Renal pelvis (tissue), 4 donors: ENCODE results near the gene WSB1. TPM values are rescaled to one million over a fixed set of nuclear protein-coding genes. Genes with fewer than 3 reads are reported as not detected.
"Not testable (repeated sequence)": the region's sequence is repeated elsewhere in the genome, so short reads cannot be mapped to it uniquely, and the experiment has no call there.

Experiments used
- DNase-seq: peaks from one replicate; pipeline ENCODE4 v3.0.0-alpha.2; 2013
- polyA plus RNA-seq, 3 donors: library from polyadenylated mRNA; unstranded; fragments of 120-200 nt; gene quantifications; one replicate each; pipeline ENCODE4 v1.2.1, GENCODE V29; 2013; ENCODE audit not compliant: insufficient read length in 3 of 3

WSB1 gene
- polyA plus RNA-seq, 3 donors: 162 to 439 (median 372) TPM

- DNase-seq: no peak
These were observed 25.4 kb upstream of the WSB1 start for GRCh38 chr17:27268394-27269085.

- DNase-seq: no peak
These were observed 24.7 kb upstream of the WSB1 start for GRCh38 chr17:27269201-27269600.

- DNase-seq: no peak
These were observed 23.9 kb upstream of the WSB1 start for GRCh38 chr17:27269974-27270373.

DNA sequence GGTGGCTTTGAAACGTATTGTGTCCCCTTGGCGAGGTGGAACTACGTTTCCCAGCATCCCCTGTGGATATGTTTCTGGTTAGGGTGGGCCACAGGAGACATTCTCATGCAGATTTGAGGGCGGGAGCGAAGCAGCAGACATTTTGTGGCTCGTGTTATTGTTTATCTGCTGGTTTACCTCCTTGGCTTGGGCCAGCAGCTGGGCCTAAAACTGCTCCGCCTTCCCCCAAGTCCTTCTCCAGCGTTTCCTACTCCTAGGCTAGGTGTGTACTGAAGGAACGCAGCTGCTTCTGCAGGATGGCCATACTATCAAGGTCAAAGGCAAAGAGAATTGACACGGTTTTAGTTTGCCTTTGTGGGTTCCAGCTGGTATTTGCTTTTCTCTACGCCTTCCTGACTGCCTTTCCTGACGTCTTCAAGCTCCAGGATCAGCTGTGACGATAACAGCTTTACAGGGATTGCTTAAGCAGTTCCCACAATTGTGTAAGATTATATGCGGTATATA lies 17.2 kb upstream of the WSB1 start:
- DNase-seq: no peak

GRCh38 chr17:27279132-27279531 lies 14.8 kb upstream of the WSB1 start:
- DNase-seq: not testable (repeated sequence)

GRCh38 chr17:27280527-27280926 lies 13.4 kb upstream of the WSB1 start:
- no peak for DNase-seq

- DNase-seq: no peak
These were observed 12.5 kb upstream of the WSB1 start for GRCh38 chr17:27281438-27281837.

DNA sequence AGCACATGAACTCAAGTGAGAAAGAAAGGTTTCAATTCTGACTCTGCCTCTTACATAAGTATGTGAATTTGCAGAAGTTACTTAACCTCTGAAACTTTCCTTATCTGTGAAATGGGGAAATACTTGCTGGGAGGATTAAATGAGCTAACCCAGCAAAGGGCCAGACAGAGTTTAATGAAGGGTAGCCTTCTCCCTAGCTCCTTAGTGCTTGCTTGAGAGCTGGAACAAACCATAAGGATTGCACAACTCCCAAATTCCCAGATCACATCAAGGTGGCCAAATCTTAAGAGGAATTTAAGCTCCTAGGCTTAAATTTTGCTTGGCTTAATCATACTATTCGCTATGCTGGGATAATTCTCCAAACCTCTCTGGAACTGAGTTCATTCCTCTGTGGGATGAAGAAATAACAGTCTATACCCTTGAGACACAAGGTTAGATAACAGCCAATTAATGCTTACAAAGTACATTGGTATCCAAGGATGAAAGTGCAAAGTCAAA lies 11.8 kb upstream of the WSB1 start:
- no peak for DNase-seq

DNA sequence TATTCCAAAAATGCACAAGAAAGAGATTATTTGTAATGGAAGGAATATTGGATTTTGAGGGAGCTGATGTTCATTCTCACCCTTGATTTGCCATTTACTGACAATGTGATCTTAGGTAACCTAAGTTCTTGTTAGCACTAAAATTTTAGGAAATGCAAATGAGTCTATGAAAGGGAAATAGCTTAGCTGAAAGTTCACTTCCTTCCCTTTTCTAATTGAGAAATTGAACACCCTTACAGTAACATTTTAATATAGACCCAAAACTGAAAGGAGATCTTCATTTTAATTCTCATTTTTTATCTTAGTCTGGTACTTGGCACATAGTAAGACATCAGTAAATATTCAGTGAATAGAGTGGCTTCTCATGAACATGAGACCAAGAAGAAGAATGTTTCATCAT lies 10.9 kb upstream of the WSB1 start:
- no peak for DNase-seq

DNA sequence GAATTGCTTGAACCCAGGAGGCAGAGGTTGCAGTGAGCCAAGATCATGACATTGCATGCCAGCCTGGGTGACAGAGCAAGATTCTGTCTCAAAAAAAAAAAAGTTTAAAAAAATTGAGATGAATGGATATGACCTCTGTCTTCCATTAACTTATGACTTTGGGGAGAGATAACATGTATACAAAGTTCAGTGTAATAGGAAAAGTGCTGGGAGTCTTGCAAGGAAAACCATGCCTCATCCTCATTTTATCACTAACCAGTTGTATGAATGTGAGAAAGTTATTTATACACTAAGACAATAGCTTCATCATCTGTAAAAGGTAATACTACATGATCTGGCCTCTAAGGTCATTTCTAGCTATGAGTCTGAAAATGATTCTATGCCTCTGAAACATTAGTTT lies 10.2 kb upstream of the WSB1 start:
- DNase-seq: no peak

GRCh38 chr17:27284811-27285415 lies 9.0 kb upstream of the WSB1 start:
- DNase-seq: no peak

- DNase-seq: no peak
These were observed 8.4 kb upstream of the WSB1 start for GRCh38 chr17:27285516-27285915.

DNA sequence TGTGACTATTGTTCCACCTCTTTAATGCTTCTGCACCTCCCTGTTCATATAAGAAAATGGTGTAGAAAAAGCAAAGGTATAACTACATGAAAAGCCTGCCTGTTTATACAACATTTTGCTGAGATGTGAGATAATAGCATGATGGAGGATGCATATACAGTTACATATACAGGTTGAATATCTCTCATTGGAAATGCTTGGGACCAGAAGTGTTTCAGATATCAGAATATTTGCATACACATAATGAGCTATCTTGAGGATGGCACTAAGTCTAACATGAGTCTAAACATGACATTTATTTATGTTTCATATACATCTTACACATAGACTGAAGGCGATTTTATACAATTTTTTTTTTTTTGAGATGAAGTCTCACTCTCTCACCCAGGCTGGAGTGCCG lies 5.7 kb upstream of the WSB1 start:
- no peak for DNase-seq

DNA sequence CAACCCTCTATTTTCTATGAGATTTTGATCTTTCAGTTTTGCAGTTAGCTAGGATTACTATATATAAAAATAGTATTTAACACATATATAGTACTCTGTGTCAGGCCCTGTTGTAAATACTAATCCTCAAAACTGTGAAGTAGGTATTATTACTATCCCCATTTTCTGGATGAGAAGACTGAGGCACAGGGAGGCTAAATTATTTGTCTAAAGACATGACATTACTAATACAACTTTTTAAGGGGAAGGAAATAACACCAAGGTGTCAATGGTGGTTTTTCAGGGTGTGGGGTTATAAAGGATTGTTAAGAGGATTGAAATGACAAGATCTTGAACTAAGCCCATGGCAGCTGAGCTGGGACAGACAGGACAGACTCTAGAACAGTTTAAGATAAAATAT lies 4.1 kb upstream of the WSB1 start:
- DNase-seq: no peak

DNA sequence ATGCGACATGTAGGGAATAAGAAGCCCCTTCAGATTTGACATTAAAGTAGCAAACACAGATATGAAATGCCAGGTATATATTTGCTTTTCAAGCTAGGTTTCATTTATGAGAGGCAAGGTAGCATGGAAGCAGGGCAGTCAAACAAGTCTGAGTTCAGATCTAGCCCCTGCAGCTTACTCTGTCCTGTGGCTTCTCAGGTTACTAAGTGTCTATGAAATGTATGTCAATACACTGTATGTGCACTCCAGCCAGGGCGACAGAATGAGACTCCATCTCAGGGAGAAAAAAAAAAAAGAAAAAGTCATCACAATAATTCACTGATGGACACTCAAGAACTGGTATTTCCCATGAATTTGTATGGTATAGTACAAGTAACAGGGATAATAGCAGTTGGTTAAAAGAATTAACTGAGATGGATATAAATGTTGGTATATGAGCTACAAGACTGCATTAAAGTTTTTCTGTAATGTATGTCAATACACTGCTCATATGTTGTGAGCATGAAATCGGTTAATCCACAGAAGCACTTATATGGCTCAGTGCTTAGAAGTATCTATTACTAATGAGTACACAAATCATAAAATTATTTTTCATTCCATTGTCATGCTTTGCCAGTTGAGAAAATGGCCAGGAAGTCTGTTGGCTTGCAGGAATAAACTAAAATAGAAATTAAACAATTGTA lies 2.9 kb upstream of the WSB1 start:
- DNase-seq: no peak

- DNase-seq: no peak
These were observed 486 bp upstream of the WSB1 start for GRCh38 chr17:27293359-27293897.

- peak; percentile 90 for DNase-seq
These were observed 1.0 kb downstream of the WSB1 start for GRCh38 chr17:27294689-27295630.

- DNase-seq: no peak
These were observed 2.0 kb downstream of the WSB1 start for GRCh38 chr17:27295945-27296344.

- DNase-seq: no peak
These were observed 2.6 kb downstream of the WSB1 start for GRCh38 chr17:27296428-27296979.

DNA sequence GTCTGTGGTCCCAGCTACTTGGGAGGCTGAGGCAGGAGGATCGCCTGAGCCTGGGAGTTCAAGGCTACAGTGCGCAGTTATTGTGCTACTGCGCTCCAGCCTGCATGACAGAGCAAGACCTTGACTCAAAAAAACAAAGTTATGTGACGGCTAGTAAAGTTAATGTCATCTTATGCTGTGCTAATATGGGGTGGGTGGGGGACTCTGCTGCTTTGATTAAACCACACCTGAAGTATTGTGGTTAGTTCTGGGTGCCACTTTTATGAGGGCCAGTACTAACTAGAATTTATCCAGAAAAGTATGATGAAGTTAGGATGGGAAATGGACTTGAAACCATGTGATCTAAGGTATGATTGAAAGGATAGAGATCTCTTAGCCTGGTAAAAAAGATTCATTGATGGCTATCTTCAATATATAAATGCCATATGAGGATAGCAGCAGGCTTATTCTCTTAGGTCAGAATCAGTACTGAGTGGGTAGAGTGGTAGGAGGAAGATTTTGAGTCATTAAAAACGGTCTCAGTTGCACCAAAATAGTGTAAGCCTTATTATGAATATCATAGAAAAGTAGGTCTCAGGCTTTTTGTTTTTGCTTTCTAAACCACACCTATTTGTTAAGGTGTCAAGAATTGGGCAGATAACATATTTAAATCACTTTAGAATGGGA lies 5.6 kb downstream of the WSB1 start:
- DNase-seq: no peak

DNA sequence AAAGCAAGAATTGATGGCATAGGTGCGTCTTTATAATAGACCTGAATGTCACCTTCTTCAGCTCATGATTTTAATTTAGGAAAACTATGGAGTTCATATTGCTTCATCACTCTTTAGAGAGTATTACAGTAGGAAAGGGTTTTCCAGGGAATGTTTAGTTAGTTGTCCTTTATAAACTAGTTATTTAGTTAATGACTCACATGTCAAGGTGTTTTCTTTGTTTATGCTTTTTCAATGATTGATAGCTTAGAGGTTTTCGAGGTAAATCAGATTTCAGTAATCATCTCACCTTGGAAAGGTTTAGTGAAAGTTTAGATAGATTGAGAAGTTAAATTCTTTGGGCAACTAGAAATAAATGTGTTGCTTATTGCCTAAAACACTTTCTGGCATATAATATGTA lies 9.8 kb downstream of the WSB1 start:
- no peak for DNase-seq
